ENCODE measurements around the gene PPRC1.

PPRC1 gene, protein sequence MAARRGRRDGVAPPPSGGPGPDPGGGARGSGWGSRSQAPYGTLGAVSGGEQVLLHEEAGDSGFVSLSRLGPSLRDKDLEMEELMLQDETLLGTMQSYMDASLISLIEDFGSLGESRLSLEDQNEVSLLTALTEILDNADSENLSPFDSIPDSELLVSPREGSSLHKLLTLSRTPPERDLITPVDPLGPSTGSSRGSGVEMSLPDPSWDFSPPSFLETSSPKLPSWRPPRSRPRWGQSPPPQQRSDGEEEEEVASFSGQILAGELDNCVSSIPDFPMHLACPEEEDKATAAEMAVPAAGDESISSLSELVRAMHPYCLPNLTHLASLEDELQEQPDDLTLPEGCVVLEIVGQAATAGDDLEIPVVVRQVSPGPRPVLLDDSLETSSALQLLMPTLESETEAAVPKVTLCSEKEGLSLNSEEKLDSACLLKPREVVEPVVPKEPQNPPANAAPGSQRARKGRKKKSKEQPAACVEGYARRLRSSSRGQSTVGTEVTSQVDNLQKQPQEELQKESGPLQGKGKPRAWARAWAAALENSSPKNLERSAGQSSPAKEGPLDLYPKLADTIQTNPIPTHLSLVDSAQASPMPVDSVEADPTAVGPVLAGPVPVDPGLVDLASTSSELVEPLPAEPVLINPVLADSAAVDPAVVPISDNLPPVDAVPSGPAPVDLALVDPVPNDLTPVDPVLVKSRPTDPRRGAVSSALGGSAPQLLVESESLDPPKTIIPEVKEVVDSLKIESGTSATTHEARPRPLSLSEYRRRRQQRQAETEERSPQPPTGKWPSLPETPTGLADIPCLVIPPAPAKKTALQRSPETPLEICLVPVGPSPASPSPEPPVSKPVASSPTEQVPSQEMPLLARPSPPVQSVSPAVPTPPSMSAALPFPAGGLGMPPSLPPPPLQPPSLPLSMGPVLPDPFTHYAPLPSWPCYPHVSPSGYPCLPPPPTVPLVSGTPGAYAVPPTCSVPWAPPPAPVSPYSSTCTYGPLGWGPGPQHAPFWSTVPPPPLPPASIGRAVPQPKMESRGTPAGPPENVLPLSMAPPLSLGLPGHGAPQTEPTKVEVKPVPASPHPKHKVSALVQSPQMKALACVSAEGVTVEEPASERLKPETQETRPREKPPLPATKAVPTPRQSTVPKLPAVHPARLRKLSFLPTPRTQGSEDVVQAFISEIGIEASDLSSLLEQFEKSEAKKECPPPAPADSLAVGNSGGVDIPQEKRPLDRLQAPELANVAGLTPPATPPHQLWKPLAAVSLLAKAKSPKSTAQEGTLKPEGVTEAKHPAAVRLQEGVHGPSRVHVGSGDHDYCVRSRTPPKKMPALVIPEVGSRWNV (N-terminal part only)

DNA sequence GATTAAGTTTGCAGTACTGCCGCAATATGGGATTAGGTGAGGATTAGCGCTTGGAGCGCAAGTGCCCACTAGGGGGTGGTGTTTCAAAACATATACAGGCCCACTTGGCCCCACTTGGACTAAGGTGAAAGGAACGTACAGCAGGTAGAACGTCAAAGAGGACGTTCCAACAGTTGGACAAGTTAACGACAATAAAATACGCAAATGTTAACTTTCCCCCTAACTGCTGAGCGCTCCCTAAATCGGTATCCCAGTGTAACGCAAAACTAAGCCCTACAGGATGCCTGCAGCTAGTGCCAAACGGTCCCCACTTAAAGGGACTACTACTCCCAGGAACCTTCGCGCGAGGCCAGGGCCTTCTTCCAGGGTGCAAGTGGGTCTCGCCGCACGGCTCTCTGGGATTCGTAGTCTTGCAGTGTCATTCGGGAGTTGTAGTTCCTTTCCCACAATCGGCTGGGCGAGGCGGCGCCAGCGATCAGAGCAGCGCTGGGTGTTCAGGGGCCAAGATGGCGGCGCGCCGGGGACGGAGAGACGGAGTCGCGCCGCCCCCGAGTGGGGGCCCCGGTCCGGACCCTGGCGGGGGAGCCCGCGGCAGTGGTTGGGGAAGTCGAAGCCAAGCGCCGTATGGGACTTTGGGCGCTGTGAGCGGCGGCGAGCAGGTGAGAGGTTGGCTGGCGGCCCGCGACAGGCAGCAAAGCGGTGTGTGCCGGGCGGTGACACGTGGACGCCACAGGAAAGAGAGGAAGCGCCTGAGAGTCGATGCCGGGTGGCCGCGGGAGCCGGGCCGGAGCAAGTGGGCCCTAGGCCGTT lies at the start of gene PPRC1:
Gene PPRC1, plus strand, starts transcription at position 478 of the 810 bp plus-strand sequence. Its CDS starts 29 bp downstream, at position 507.
- DNase-seq, result peak; percentile 89 to 95 (median 91)

DNA sequence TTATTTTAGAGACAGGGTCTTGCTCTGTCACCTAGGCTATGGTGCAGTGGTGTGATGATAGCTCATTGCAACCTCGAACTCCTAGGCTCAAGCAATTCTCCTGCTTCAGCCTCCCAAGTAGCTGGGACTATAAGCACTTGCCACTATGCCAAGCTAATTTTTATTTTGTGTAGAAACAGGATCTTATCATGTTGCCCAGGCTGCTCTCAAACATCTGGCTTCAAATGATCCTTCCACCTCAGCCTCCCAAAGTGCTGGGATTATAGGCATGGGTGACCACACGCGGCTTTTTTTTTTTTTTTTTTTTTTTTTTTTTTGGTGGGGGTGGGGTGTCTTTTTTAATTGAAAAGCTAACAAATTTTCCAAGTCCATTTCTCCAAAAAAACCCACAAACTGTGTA lies 49.3 kb upstream of the PPRC1 start:
- no peak for DNase-seq

DNA sequence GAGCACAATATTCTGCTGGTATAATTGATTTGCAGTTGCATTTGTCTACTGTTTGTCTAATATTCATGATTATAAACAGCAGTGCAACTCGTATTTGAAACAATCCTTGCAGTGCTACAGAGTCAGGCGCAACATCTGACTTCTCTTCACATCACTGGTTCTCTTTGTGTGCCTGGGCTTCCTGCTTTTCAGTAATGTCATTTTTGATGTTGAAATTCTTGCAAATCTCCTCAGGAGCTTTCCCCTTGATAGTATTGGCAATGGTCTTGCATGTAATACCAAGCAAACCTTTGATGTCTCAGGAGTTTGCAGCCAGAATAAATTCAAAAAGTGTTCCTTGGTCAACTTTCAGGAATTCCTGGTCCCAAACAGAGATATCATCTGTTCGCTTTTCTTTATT lies 47.5 kb upstream of the PPRC1 start:
- DNase-seq, result no peak

DNA sequence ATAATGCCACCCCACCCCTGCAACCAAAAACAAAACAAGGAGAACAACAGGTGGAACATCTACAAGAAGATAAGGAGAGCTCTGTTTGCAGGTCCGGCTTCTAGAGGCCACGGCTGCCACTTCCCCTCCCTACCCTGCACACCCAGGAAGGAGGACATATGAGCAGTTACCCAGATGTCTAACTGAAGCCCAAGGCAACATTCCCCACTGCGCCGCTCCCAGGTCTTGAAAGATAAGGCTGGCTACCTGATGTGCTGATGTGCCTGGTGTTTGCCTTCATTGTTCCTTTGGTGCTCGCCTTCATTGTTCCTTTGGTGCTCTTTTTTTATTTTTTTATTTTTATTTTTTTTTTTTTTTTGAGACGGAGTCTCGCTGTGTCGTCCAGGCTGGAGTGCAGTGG lies 46.6 kb upstream of the PPRC1 start:
- no peak for DNase-seq

DNA sequence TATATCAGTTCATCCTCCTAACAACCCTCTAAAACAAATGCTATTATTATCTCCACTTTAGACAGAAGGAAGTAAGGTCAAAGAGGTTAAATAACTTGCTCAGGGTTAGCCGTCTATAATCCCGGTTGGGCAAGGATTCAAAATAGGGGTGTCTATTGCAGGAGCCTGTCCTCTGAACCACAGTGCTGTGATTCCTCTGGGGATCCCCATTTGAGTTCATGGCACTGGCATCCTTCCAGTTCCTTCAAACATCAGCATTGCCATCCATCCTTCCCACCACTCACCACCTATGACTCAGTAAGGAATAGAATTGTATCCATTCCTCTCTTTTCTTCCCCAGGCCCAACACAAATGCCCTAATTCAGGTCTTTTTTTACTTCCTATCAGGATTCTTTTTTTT lies 42.1 kb upstream of the PPRC1 start:
- no peak for DNase-seq

DNA sequence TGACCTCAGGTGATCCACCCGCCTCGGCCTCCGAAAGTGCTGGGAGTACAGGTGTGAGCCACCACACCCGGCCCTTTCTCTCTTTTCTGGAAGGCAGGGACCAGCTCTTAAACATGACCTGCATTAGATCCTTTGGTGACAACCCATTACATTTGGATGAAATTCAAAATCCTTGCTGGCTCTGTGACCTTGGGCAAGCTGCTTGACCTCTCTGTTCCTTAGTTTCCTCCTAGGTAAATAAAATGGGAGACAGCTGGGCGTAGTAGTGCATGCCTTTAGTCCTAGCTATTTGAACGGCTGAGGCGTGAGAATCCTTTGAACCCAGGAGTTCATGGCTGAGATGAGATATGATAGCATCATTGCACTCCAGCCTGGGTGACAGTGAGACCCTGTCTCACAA lies 36.4 kb upstream of the PPRC1 start:
- no peak for DNase-seq

DNA sequence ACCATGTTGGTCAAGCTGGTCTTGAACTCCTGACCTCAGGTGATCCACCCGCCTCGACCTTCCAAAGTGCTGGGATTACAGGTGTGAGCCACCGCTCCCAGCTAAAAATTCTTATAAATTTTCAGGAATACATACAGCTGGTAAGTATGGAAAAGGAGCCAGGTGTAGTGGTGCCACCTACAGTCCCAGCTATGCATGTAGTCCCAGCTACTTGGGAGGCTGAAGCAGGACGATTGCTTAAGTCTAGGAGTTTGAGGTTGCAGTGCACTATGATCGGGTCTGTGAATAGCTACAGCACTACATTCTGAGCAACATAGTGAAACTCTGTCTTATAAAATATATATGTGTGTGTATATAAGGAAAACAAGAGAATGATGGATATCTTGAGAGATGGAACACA lies 31.7 kb upstream of the PPRC1 start:
- DNase-seq, result no peak

DNA sequence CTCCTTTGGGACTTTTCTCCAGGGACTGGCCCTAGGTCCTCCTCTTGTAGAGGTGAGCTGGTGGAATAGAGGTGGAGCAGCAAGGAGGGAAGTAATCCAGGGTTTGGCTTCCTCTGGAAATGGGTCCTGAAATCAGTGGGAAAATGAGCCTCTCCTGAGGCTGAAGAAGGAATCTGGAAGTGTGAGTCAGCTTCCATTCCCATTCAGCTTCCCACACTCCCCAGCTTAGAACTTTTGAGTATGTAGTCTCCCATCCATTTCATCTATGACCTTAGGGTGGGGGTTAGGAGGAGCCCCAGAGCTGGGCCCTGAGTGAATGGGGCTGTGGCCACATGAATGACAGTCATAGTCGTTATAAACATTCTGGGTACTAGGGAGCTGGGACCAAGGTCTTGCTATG lies 30.4 kb upstream of the PPRC1 start:
- DNase-seq, result no peak

DNA sequence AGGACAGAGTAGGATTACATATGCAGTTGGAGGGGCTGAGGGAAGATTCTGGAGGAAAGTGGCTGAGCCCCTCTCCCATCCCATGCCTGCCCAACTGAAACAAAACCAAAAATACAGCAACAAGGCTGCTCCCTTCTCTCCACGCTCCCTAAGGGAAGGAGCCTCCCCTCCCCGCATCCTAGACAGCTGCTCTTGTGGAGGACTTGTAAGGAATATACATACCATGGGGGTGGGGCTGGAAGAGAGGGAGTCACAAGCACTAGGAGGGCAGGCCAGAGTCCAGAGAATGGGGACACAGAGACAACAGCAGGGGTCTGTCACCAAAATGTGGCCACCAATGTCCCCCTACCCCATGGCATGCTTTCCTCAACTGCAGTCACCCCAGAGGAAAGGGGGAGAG lies 25.8 kb upstream of the PPRC1 start:
- DNase-seq, result no peak

DNA sequence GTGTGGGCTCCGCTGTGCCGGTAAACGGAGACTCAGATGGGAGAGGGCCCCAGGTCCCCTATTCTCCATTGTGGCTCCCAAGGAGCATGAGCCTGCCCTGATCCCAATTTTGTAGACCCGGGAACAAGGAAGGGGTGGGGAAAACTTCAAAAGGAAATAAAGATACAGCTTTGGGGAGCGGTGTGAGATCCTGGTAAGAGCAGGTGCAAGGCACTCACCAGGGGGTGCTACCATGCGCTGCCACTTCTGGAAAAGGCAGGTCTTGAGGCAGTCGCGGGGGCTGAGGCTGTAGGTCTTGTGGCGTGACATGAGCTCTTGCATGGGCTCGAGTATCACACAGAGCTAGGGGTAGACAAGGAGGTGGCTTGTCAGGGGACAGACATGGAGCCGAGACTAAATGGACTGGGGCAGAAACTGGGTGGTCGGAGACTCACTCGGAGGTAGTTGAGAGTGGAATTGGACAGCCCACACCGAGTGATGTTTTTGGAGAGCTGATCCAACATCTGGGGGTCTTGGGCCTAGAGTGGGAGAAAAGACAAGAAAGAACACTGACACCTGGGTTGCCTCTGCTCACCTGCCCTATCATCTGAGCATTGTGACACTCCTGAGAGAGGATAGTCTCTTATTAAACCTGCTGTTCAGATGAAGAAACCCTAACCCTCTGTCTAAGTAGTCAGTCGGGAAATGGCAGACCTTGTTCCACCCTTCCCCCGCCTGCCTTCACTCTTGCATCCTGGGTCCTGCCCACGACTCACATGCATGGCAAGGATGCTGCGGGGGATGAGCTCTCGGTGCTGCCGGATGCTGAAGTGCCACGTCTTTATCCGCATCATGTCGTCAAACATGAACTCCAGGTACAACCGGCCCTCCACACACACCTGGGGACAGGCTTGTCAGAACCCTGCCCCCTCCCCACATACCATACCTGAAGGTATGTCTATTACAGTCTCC lies 23.4 kb upstream of the PPRC1 start:
- DNase-seq, result no peak

DNA sequence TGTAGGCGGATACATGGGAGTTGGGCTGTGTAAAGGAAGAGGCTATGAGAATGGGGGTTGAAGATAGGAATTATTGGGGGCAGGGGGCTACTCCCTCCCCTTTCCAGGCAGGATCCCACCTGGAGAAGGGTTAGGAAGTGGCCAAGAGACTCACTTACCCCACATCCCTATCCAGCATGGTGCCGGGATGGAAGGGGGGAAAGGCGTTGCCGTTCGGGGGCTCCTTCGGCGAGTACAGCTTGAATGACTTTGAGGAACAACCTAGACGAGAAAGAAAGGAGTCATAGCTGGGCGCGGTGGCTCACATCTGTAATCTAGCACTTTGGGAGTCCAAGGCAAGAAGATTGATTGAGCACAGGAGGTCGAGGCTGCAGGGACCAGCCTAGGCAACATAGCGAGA lies 21.6 kb upstream of the PPRC1 start:
- DNase-seq, result no peak

DNA sequence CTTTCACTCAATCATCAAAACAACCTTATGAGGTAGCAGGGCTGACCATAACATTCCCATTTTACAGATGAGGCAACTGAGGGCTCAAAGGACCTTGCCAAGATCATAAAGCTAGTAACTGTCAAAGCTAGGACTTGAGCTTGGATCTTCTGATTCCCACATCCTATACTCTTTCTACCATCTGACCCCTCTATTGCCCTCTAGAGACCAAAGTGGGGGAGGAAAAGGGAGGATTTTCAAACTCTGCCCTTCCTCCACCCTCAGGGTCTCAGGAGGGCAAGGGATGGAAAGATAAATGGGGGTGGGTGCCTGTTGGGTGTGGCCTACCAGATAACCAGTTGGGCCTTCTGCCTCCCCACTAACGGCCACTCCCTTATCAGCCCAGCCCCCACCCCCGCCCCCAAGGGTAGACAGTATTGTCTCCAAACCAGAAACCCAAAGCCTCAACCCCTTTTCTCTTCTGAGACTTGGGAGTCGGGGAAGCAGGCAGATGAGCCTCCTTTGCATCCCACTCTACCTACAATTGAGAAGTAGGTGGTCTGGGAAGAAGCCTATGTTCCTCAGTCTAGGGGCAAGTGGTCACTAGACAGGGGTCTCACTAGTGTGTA lies 20.5 kb upstream of the PPRC1 start:
- DNase-seq, result no peak

DNA sequence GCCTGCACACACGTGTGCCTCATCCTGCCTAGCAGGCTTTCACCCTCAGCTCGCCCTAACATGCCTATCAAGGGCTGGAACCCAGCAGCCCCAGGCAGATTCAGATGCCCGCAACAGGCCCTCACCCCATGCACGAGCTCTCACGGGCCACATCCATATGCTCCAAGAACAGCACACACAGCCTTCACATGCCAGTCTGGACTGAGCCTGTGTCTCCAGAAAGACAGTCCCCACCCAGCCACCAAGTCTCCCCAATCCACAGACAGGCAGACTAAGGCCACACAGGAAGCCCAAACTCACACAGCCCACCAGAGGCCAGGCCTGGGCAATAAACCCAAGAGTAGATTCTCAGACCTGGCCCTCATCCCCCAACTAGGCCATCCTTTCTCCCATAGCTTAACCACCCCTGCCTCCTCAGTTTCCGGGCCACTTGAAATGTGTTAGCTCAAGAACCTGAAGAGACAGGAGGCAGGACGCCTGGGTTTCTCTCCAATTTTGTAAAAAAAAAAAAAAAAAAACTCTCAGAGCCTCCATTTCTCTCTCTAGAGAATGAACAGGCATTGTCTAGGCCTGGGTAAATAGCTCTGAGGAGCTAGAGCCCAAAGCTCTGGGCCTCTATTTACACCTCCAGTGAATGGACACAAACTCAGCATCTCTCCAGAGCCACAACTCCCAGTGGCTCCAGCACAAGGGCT lies 19.4 kb upstream of the PPRC1 start:
- no peak for DNase-seq

DNA sequence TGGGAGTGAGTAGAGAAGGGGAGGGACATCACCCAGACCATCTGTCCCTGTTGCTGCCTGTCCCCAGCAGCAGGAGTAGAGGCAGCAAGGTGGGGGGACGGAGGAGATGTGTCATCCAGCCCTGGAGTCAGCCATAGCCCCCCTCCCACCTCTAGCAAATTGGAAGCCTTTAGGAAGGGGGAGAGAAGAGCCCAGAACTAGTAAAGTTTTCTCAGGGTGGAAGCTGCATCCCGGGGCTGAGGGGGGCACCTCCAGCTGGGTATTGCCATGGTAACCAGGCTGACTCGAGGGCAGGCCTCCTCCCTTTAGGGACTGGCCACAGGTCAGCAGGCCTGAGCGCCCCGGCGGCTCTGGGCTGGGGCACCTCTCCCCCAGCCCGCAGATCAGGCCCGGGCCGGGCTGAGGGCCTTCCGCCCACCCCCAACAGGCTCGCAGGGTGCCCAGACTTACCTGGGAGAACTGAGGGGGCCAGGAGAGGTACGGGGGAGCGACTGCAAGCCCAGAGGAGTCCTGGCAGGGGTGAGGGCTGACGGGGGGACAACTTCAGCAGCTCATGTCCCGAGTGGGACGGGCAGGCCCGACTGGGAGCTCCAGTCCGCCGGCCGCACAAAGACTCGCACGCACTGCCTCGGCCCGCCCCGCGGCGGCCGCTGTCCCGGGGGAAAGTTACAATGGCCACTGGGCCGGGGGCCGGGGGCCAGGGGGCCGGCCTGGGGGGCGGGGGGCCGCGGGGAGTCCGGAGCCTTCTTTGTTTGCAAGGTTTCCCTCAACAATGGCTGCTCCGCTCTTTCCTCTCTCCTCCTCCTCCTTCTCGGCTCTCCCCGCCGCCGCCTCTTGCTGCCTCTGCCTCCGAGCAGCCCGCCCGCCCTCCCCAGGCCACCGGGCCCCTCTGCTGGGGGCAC lies 18.6 kb upstream of the PPRC1 start:
- DNase-seq, result no peak

DNA sequence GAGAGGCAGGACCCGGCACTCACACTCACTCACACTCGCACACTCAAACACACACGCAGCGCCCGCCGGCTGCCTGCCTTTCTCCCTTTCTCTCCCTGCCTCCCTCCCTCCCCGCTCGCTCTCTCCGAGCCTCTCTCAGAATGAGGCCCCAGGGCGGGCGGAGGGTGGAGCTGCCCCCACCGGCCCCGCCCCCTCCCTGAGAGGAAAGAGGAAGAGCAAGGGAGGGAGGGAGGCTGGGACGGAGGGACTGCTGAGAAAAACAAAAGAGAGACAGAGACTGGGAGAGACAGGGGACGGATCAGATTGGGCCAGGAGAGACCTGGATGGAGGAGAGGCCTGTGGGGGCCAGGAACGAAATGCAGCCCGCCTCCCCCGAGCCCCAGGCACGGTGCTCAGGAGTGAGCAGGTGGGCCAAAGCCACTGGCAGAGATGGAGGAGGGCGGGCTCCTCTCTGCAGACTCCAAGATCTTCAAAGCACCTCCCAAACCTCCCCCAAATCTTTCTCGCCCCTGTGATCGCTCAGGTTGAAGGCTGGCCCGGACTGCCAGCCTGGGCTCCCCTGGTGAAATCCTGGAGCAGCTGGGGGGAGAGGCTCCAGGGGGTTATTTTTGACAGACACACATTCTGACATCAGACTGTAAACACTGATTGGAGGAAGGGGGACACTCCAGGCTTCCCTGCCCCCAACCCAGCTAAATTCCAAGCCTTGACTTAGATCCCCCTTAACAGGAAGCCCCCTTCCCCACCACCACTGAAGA lies 17.8 kb upstream of the PPRC1 start:
- DNase-seq, result peak; percentile 49 to 80 (median 64)

DNA sequence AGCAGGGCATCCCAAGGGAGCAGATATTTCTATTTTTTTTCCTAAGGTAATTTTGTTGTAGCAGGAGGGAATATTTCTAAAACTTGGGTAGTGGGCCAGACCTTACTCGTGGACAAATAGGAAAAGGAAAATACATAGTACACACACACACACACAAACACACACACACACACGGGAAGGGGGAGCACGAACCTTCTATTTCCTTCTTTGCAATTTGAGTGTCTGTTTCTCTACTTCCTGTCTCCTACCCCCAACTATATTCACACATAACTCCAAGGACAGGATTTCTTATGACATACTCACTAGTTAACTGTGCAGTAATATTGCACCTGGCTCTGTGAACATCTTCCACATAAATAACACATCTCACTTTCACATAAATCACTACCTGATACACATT lies 17.1 kb upstream of the PPRC1 start:
- DNase-seq, result no peak

DNA sequence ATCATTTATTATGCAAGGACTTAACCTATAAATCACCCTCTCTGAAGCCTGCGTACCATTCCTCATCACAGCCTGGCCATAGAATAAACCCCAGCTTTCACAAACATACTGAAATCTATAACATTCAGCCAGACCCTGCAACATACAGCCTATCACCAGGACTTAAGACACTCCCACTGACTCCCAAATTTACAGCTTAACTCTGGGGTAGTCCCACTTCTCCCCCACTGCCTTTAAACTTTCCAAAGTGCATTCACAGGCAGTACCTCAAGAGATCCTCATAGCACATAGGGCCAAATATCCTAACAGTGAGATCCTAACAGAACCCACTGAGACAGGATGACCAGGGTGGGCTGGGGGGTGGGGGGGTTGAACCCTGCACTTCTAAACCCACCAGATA lies 16.2 kb upstream of the PPRC1 start:
- DNase-seq, result no peak

All from activated naive CD4-positive, alpha-beta T cell (primary cell).